GM12872 (cell line): ENCODE results near the gene PCLO.

Experiments used
- TF ChIP-seq, protein P1 (sequence below): IDR thresholded peaks from 3 replicates; pipeline ENCODE4 v1.5.1; 2011; ENCODE audit warnings: low read depth, mild to moderate bottlenecking, low read length, moderate library complexity; ENCODE audit not compliant: insufficient read depth

PCLO gene

DNA sequence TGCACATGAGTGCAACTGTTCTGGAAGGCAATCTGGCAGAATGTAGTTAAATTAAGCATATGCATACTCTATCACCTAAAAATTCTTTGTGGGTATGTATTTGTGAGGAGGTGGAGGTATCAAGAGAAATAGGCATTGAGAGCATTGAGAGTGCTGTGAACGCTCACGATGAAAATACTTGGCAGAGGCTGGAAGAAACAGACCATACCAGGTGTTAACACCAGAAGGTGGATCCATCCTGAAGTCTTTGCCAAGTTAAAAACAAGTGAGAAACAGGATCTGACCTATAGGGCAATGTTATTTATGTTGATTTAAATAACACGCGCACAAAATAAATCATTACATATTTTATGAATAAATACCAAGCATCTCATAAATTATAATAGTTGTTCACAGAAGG is 311.6 kb downstream of the PCLO start:
- TF ChIP-seq, protein P1, sequence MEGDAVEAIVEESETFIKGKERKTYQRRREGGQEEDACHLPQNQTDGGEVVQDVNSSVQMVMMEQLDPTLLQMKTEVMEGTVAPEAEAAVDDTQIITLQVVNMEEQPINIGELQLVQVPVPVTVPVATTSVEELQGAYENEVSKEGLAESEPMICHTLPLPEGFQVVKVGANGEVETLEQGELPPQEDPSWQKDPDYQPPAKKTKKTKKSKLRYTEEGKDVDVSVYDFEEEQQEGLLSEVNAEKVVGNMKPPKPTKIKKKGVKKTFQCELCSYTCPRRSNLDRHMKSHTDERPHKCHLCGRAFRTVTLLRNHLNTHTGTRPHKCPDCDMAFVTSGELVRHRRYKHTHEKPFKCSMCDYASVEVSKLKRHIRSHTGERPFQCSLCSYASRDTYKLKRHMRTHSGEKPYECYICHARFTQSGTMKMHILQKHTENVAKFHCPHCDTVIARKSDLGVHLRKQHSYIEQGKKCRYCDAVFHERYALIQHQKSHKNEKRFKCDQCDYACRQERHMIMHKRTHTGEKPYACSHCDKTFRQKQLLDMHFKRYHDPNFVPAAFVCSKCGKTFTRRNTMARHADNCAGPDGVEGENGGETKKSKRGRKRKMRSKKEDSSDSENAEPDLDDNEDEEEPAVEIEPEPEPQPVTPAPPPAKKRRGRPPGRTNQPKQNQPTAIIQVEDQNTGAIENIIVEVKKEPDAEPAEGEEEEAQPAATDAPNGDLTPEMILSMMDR = no peak

DNA sequence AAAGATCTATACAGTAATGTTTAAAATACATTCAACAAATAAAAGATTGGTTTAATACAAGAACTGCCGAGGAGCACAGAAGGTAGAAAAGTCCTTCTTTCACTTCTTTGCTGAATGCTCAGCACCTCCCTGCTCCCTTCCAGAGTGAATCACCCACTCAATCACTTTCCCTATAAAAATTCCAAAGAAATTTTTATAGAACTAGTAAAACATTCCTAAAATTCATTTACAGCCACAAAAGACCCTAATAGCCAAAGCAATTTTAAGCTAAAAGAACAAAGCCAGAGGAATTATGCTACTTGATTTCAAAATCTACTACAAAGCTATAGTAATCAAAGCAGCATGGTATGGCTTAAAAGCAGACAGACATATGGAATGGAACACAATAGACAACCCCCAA is 320.9 kb downstream of the PCLO start:
- TF ChIP-seq, protein P1 = no peak

DNA sequence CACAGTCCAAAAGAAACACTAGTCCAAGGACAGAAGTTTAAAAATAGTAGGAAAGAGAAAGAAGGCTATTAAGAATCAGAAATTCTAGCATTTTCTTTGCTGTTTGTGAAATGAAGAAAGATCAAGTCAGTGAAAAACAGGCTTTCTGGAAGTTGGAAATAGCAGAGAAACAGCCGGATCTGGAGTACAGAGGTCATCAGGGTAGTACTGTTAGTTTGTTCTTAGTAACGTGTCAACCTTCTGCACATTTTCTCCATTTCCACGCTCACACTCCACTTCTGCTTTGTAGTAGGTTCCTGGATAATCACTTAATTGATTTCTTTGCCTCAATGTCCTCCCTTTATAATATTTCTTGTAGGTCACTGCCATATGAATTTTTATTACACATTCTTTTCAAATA is 322.6 kb downstream of the PCLO start:
- TF ChIP-seq, protein P1 = no peak

DNA sequence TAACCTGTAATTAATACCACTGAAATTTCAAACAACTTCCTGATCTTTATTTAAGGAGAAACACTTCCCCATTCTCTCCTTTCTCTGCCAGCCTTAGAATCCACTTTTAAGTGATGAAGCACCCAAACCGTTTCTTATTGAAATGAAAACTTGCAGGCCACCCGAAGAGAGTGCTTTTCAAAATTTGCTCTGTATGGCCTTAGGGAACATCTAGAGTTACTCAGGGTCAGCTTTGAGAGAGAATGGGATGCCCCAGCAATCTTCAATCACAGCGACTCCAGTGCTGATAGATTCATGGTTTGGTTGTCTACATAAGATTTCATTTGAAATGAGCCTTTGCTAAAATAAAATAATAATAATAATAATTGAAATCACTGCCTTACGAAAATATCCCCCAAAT is 323.1 kb downstream of the PCLO start:
- TF ChIP-seq, protein P1 = no peak

DNA sequence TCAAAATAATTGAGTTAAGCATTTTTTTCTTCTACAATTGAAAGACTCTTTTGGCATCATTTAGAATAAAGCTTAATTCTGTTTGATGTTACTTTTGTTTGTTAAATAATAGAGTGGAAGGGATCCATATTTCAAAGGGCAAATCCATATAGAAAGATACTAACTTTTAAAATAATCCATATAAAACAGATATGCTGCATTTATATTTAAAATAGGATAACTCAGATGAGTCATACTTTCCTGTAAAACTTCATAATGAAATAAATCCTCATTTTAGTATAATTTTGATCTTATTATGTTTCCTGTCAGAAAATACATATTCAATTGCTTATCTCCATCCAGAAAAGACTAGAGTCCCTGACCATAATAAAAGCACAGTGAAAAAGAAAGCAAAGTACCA is 323.6 kb downstream of the PCLO start:
- TF ChIP-seq, protein P1 = no peak

DNA sequence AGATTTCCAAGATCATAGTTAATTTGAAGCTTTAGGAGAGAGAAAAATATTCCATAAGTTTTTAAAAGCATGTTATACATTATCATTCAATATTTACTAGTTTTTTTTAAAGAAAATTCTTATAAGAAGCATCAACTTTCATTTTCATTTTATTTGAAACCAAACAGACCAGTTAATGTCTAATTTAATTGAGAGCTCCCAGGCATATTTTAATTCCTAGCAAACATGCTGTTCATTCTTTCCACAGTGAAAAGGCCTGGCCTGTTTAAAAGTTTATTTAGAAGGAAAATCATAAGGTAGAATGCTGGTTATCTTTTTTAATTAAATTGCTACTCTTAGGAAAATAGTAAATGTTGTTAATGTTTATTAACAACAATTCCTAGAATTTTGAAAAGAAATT is 324.4 kb downstream of the PCLO start:
- TF ChIP-seq, protein P1 = no peak

DNA sequence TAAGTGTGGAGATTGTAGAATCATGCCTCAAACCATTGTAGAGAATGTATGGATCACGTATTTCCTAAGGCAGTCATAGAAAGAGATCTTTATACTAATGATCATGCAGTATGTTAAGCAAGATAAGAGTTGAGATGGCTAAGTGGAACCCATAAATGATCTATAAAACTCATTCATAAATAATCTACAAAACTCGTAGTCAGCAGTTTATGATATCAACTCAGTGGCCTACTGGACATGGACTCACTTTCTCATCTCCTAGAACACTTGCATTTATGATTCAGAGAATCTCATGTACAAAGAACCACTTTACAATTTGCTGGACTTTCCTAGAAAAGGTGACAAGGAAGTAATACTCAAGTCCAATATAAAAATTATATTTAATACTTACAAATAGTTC is 339.6 kb downstream of the PCLO start:
- TF ChIP-seq, protein P1 = no peak

DNA sequence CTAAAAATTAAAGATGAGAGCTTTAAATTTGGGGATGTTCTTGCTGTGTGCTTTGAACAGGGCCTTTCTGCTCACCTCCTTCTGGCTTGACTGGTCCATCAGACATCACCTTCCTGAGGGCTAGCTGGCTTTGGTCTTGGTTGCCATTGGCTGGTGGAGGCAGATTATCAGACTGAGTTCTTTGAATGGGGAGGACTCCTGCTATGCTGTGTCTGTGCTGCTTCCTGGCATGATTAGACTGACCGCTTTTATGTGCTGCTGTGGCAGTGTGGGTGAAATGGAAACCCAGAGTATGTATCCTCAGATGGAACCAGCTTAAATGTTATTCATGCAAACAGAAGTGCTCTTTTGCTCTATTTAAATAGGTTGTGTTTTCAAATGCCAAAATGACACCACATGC is 341.6 kb downstream of the PCLO start:
- TF ChIP-seq, protein P1 = no peak
